Left ventricle myocardium inferior (tissue), 1 donor: ENCODE measurements around the gene CLEC16A. TPM values are rescaled to one million over a fixed set of nuclear protein-coding genes. Genes with fewer than 3 reads are reported as not detected.

Experiments
- DNase-seq: peaks from one replicate; pipeline ENCODE4 v3.0.0-alpha.2; 2020
- H3K27ac ChIP-seq: fragments of 200-600 bp; replicated peaks from 2 replicates; pipeline ENCODE4 v1.8.0; 2021
- H3K27me3 ChIP-seq: fragments of 200-600 bp; 2 replicates; pipeline ENCODE4 v1.8.0; 2021; ENCODE audit warnings: low read depth
- H3K36me3 ChIP-seq: fragments of 200-600 bp; 2 replicates; pipeline ENCODE4 v1.8.0; 2021
- H3K4me1 ChIP-seq: fragments of 200-600 bp; 2 replicates; pipeline ENCODE4 v1.8.0; 2021
- H3K4me3 ChIP-seq: fragments of 200-600 bp; 2 replicates; pipeline ENCODE4 v1.8.0; 2021; ENCODE audit warnings: mild to moderate bottlenecking, moderate library complexity
- H3K9me3 ChIP-seq: fragments of 200-600 bp; replicated peaks from 2 replicates; pipeline ENCODE4 v1.8.0; 2021
- CTCF ChIP-seq: fragments of 200-600 bp; IDR thresholded peaks from 2 replicates; pipeline ENCODE4 v1.8.0; 2021; ENCODE audit warnings: antibody characterized with exemption, mild to moderate bottlenecking, borderline replicate concordance
- intact Hi-C: fragments of 100-400 bp; cut with micrococcal nuclease; formaldehyde crosslinking; loops from one replicate; pipeline ENCODE4 v1.11.0; 2022
- total RNA-seq: library from RNA; stranded (reverse); fragmentation: NEBNext Ultra II Directional; extraction: Animal tissue kit (Norgen Biotek cat#: 25700); gene quantifications from one replicate; pipeline ENCODE4 v1.2.1, GENCODE V29; 2021
- donor health status: DM: no; HTN: yes; CAD: no; lungs with severe emphysema.

The CLEC16A gene
- total RNA-seq, 1 donor from 2014 or later = 24.6 TPM

- H3K4me1 ChIP-seq = peaks cover 12% of the 10 kb centered on the region
- no peak overlapping the region for H3K4me3 ChIP-seq
- no peak overlapping the region for H3K27ac ChIP-seq
- intact Hi-C loops = no loop called here
- no peaks in the 10 kb centered on the region for H3K27me3 ChIP-seq
- TF ChIP-seq CTCF = no peak
- DNase-seq = no peak
- H3K9me3 ChIP-seq = no peaks in the 10 kb centered on the region
- H3K36me3 ChIP-seq = peaks cover 61% of the 10 kb centered on the region
Observed at GRCh38 chr16:10992112-10992511, 47.7 kb downstream of the CLEC16A start.

GRCh38 chr16:10992797-10993196, 48.4 kb downstream of the CLEC16A start:
- TF ChIP-seq CTCF = no peak
- intact Hi-C loops = no loop called here
- Histone ChIP-seq H3K4me3 (no peak overlapping the region), H3K4me1 (peaks cover 12% of the 10 kb centered on the region), H3K27me3 (no peaks in the 10 kb centered on the region), H3K36me3 (peaks cover 61% of the 10 kb centered on the region), H3K9me3 (no peaks in the 10 kb centered on the region), H3K27ac (no peak overlapping the region)
- no peak for DNase-seq

GRCh38 chr16:10993649-10994048, 49.3 kb downstream of the CLEC16A start:
- H3K27ac ChIP-seq = no peak overlapping the region
- peaks cover 57% of the 10 kb centered on the region for H3K36me3 ChIP-seq

GRCh38 chr16:10994571-10994970, 50.2 kb downstream of the CLEC16A start:
- Histone ChIP-seq H3K36me3 (peaks cover 48% of the 10 kb centered on the region), H3K27me3 (no peaks in the 10 kb centered on the region)
- DNase-seq = no peak

More at GRCh38 chr16:10993649-10994048, 49.3 kb downstream of the CLEC16A start:
- TF ChIP-seq CTCF = no peak
- Histone ChIP-seq H3K27me3 (no peaks in the 10 kb centered on the region), H3K4me3 (no peak overlapping the region), H3K9me3 (no peaks in the 10 kb centered on the region), H3K4me1 (peaks cover 12% of the 10 kb centered on the region)
- intact Hi-C loops = no loop called here
- no peak for DNase-seq

DNA sequence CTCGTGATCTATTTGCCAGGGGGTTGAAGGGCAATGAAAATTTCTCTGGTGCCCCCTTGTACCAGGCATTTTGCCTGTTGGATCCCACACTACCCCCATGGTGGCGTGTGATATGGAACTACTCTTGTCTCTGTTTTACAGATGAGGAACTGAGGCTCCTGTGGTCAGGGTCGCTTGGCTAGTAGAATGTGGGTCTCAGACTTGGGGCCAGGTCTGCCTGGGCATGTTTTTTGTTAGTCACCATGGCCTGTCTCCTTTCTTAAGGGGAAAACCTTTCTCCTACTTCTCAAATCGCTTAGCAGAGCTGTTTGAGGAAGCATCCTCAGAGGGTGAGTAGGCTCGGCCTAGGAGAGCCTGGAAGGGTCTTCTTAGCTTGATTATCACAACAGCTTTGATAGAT, 51.2 kb downstream of the CLEC16A start:
- Histone ChIP-seq H3K4me1 (peaks cover 12% of the 10 kb centered on the region), H3K36me3 (peaks cover 46% of the 10 kb centered on the region), H3K27me3 (no peaks in the 10 kb centered on the region), H3K9me3 (no peaks in the 10 kb centered on the region), H3K27ac (no peak overlapping the region), H3K4me3 (no peak overlapping the region)
- no peak for TF ChIP-seq CTCF
- intact Hi-C loops = no loop called here
- no peak for DNase-seq

More at GRCh38 chr16:10994571-10994970, 50.2 kb downstream of the CLEC16A start:
- intact Hi-C loops = no loop called here
- no peak overlapping the region for H3K27ac ChIP-seq
- no peak for TF ChIP-seq CTCF
- peaks cover 12% of the 10 kb centered on the region for H3K4me1 ChIP-seq
- H3K9me3 ChIP-seq = no peaks in the 10 kb centered on the region
- H3K4me3 ChIP-seq = no peak overlapping the region
